Panc1 (cell line): Measurements from ENCODE around the gene UNC119B. TPM values are rescaled to one million over a fixed set of nuclear protein-coding genes. Genes with fewer than 3 reads are reported as not detected.

Source experiments
- ATAC-seq: fragments of 200-7000 bp; cut with Tn5 transposase; 2 replicates; pipeline ENCODE4 v1.9.1; 2020; ENCODE audit warnings: mild to moderate bottlenecking, moderate library complexity
- BruUV-seq: library from RNA; stranded (reverse); fragments of 400-500 nt; replicated peaks from 2 replicates; lab custom pipeline; 2021; lab: Mats Ljungman, UMichigan
- CTCF ChIA-PET: fragments of 300-600 bp; sonication (Branson Sonifier 250); formaldehyde crosslinking; loops from one replicate; lab custom pipeline; 2022; ENCODE audit warnings: antibody characterized with exemption; lab: Charles Lee
- POLR2A ChIA-PET: fragments of 300-600 bp; sonication (Branson Sonifier 250); formaldehyde crosslinking; loops from one replicate; lab custom pipeline; 2022; ENCODE audit warnings: antibody characterized with exemption; lab: Charles Lee
- DNase-seq: peaks from one replicate; pipeline ENCODE4 v3.0.0-alpha.2; 2010; ENCODE audit warnings: low read depth, low spot score
- H3K27ac ChIP-seq: 2 replicates; pipeline ENCODE4 v1.5.1; 2011; ENCODE audit warnings: mild to moderate bottlenecking, low read length, inconsistent platforms
- H3K27me3 ChIP-seq: fragments of 200-500 bp; sonication (Bioruptor generic); 2 replicates; pipeline ENCODE4 v1.6.0; 2014; ENCODE audit warnings: low read length, inconsistent platforms; ENCODE audit not compliant: control insufficient read depth, insufficient read depth
- H3K36me3 ChIP-seq: fragments of 200-500 bp; sonication (Bioruptor generic); 2 replicates; pipeline ENCODE4 v1.5.1; 2014; ENCODE audit warnings: inconsistent platforms, mild to moderate bottlenecking, low read length, moderate library complexity; ENCODE audit not compliant: control insufficient read depth, insufficient read depth
- H3K4me1 ChIP-seq: 2 replicates; pipeline ENCODE4 v1.5.1; 2011; ENCODE audit warnings: inconsistent platforms, mild to moderate bottlenecking, low read length, moderate library complexity; ENCODE audit not compliant: control insufficient read depth, insufficient read depth
- H3K4me3 ChIP-seq, 2 experiments: 2 replicates each; pipeline ENCODE4 v1.5.1; 2011 to 2012; ENCODE audit warnings: low read depth in 2 of 2, low read length in 2 of 2, mild to moderate bottlenecking in 2 of 2, inconsistent platforms in 1 of 2, moderate library complexity in 1 of 2
- H3K9me3 ChIP-seq: fragments of 200-500 bp; sonication (Bioruptor generic); 2 replicates; pipeline ENCODE4 v1.5.1; 2014; ENCODE audit warnings: low read depth, mild to moderate bottlenecking, inconsistent platforms, low read length, moderate library complexity; ENCODE audit not compliant: control insufficient read depth, insufficient read depth
- CTCF ChIP-seq: fragments of 450-650 bp; IDR thresholded peaks from 2 replicates; pipeline ENCODE4 v1.5.1; 2017; ENCODE audit warnings: mild to moderate bottlenecking
- POLR2AphosphoS5 ChIP-seq: IDR thresholded peaks from 2 replicates; pipeline ENCODE4 v1.6.1; 2012; ENCODE audit warnings: mild to moderate bottlenecking, low read depth, low read length, moderate library complexity
- REST ChIP-seq, 2 experiments: IDR thresholded peaks; 2 replicates each; pipeline ENCODE4 v1.6.1; 2011 to 2012; ENCODE audit warnings: low read depth in 2 of 2, control low read depth in 1 of 2, low read length in 1 of 2, mild to moderate bottlenecking in 1 of 2, moderate library complexity in 1 of 2; ENCODE audit not compliant: insufficient read depth in 1 of 2
- SIN3A ChIP-seq: IDR thresholded peaks from 2 replicates; pipeline ENCODE4 v1.6.1; 2012; ENCODE audit warnings: low read depth, mild to moderate bottlenecking, low read length, moderate library complexity, borderline replicate concordance; ENCODE audit not compliant: insufficient read depth
- TCF7L2 ChIP-seq: IDR thresholded peaks from 2 replicates; pipeline ENCODE4 v1.6.1; 2011; ENCODE audit warnings: mild to moderate bottlenecking, low read depth, low read length, inconsistent platforms
- in situ Hi-C: cut with HindIII; loops from 2 replicates; pipeline ENCODE4 v1.10.0; 2016; ENCODE audit warnings: low sequenced_read_pairs, low pct_unique_long_range_greater_than_20kb
- intact Hi-C: fragments of 100-400 bp; cut with micrococcal nuclease; formaldehyde crosslinking; loops from one replicate; pipeline ENCODE4 v1.10.0; 2022; ENCODE audit not compliant: unreplicated experiment
- total RNA-seq: library from RNA; stranded (reverse); gene quantifications from one replicate; pipeline ENCODE4 v1.2.1, GENCODE V29; 2021; ENCODE audit not compliant: unreplicated experiment

The UNC119B gene
- total RNA-seq, 1 experiment from 2014 or later = 26.0 TPM

GRCh38 chr12:120739031-120739762, 28.9 kb downstream of the UNC119B start:
- ChIA-PET CTCF (no interaction called here), POLR2A (no interaction called here)
- ATAC-seq (no peak), DNase-seq (no peak)
- BruUV-seq = no TSS peak
- H3K9me3 ChIP-seq = no peaks in the 10 kb centered on the region
- H3K27me3 ChIP-seq = no peaks in the 10 kb centered on the region
- H3K4me3 ChIP-seq = no peak overlapping the region
- H3K4me1 ChIP-seq = no peaks in the 10 kb centered on the region
- TF ChIP-seq POLR2AphosphoS5 (no peak), SIN3A (no peak), TCF7L2 (no peak), CTCF (no peak), REST (IDR thresholded peaks at IDR 0.05; ENCODE audit: insufficient read depth in 1 of 2, low read depth in 2 of 2, low read length in 1 of 2) (no peak)
- intact Hi-C loops (no loop called here), in situ Hi-C loops (no loop called here)
- H3K27ac ChIP-seq = no peak overlapping the region
- no peaks in the 10 kb centered on the region for H3K36me3 ChIP-seq

DNA sequence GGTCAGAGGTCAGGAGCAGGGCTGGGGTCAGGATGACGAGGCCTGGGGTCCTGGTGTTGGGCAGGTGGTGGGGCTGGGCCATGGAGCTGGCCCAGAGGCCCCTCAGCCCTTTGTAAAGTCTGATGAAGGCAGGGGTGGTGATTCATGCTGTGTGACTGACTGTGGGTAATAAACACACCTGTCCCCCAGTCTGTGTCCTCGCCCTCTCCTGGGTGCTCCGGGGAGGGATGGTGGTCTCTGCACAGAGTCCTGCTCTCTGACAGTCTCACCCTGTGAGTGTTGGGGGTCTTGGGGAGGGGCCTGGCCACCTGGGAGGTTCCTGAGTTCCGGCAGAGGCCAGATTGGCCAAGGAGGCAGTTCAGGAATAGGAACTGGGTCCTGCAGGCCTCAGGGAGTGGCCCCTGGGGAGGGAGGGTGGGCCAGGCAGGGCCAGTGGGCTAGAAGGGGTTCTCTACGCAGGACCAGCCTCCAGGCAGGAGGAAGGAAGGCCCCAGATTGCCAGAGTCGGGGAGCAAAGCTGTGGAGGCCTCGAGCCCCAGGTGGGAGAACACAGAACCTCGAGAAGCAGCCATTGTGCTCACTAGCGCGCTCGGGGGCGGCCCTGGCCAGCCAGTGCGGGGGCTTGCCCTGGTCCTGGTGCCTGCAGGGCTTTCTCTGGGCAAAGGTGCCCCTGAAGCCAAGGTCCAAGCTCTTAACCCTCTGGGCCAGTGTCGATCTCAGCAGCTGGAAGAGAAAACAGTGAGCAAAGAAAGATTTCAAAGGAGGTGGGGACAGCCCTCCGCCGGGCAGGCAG, 29.8 kb downstream of the UNC119B start:
- POLR2A ChIA-PET = interaction anchor here (0.6 kb wide), 1 partner anchor 286 kb away, joined by 3 read pairs; no protein-coding TSS in a partner anchor
- in situ Hi-C loops = no loop called here

More for the DNA sequence above, 29.8 kb downstream of the UNC119B start:
- intact Hi-C loops = no loop called here
- DNase-seq (no peak), ATAC-seq (no peak)
- H3K4me3 ChIP-seq = no peak overlapping the region
- no peaks in the 10 kb centered on the region for H3K36me3 ChIP-seq
- BruUV-seq = no TSS peak
- no peaks in the 10 kb centered on the region for H3K27me3 ChIP-seq
- H3K4me1 ChIP-seq = no peaks in the 10 kb centered on the region
- H3K27ac ChIP-seq = no peak overlapping the region
- no peaks in the 10 kb centered on the region for H3K9me3 ChIP-seq
- TF ChIP-seq SIN3A = no peak
- TF ChIP-seq POLR2AphosphoS5 = no peak
- no peak for TF ChIP-seq CTCF
- TF ChIP-seq TCF7L2 = no peak
- no peak for TF ChIP-seq REST (IDR thresholded peaks at IDR 0.05; ENCODE audit: insufficient read depth in 1 of 2, low read depth in 2 of 2, low read length in 1 of 2)
- CTCF ChIA-PET = no interaction called here
